ENCODE results near the gene TNS3. TPM values are rescaled to one million over a fixed set of nuclear protein-coding genes. Genes with fewer than 3 reads are reported as not detected.

TNS3 gene
- total RNA-seq, 1 donor from 2014 or later, result 30.3 TPM

- ChIA-PET POLR2A (no interaction called here), CTCF (interaction anchor here (0.9 to 5.0 kb wide), 12 partner anchors 12 to 843 kb away, joined by 3 to 77 read pairs (median 8); no protein-coding TSS in a partner anchor)
- no peak for DNase-seq
- Mint-ChIP-seq H3K4me1 (no peaks in the 10 kb centered on the region), H3K36me3 (ENCODE audit: low read depth) (no peaks in the 10 kb centered on the region), H3K9me3 (no peaks in the 10 kb centered on the region), H3K27ac (no peak overlapping the region), H3K4me3 (no peak overlapping the region), H3K27me3 (no peaks in the 10 kb centered on the region)
- TF ChIP-seq CTCF (IDR thresholded peaks at IDR 0.05), result no peak
- intact Hi-C loops (cut with micrococcal nuclease), result loop anchor here (2.0 kb wide), 1 partner anchor 177 kb away; no protein-coding TSS in a partner anchor
- ATAC-seq (ENCODE audit: low read depth), result no peak
These were observed 314.6 kb downstream of the TNS3 start for GRCh38 chr7:47267346-47267745.

DNA sequence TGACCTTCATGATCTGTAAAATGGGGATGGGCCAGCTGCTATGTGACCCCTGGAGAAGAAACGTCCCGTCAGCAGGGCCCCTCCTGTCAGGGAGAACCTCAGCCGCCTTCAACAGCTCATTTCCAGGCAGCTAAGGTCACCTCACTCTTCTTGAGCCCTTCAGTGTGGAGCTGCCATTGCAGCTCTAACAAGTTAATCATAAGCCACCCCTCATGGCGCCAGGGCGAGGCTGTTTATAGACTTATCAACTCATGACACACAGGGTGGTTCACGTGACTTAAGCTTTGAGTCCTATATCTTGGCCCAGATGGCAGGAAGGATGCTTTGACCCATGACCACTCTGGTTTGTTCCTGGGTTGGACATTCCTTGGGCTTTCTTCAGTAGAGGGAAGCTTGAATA, 315.1 kb downstream of the TNS3 start:
- Mint-ChIP-seq H3K27me3 (no peaks in the 10 kb centered on the region), H3K27ac (no peak overlapping the region), H3K36me3 (ENCODE audit: low read depth) (no peaks in the 10 kb centered on the region), H3K9me3 (no peaks in the 10 kb centered on the region), H3K4me1 (no peaks in the 10 kb centered on the region), H3K4me3 (no peak overlapping the region)
- no peak for DNase-seq
- TF ChIP-seq CTCF (IDR thresholded peaks at IDR 0.05), result no peak
- ChIA-PET CTCF (interaction anchor here (0.6 to 5.0 kb wide), 26 partner anchors 8 to 844 kb away, joined by 3 to 77 read pairs (median 6); no protein-coding TSS in a partner anchor), POLR2A (interaction anchor here (0.9 kb wide), 1 partner anchor 553 kb away, joined by 4 read pairs; no protein-coding TSS in a partner anchor)
- ATAC-seq (ENCODE audit: low read depth), result no peak
- intact Hi-C loops (cut with micrococcal nuclease), result loop anchor here (1.0 to 2.0 kb wide), 5 partner anchors 178 to 844 kb away; no protein-coding TSS in a partner anchor

DNA sequence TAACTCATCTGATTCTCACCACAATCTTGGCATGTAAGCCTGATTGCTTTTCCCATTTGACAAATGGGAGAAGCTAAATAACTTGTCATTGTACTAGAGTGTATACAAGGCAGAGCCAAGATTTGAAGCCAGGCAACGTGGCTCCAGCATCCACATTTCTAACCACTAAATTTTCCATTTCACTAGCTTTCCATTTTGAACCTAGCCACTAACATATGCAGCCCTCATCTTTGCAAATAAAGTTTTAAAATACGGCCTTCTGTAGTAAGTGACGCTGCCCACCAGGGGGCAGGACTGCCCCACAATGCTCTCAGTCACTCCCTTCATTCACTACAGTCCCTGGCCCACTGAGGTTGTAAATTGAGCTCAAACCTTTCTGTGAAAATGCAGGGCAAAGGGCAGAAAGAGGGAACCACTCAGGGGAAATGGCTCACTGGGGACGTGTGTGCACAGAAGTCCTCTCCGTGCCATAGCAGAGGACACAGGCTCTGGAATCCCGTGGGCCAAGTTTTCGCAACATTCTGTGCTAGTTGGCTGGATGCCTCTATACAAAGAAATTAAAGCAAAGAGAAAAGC, 315.7 kb downstream of the TNS3 start:
- intact Hi-C loops (cut with micrococcal nuclease), result loop anchor here (1.0 to 2.0 kb wide), 5 partner anchors 179 to 844 kb away; no protein-coding TSS in a partner anchor
- DNase-seq, result peak; percentile 50
- H3K4me3 Mint-ChIP-seq, result no peak overlapping the region

GRCh38 chr7:47265621-47266020, 316.3 kb downstream of the TNS3 start:
- intact Hi-C loops (cut with micrococcal nuclease), result loop anchor here (1.0 to 2.0 kb wide), 5 partner anchors 179 to 845 kb away; no protein-coding TSS in a partner anchor
- Mint-ChIP-seq H3K4me1 (no peaks in the 10 kb centered on the region), H3K36me3 (ENCODE audit: low read depth) (no peaks in the 10 kb centered on the region), H3K9me3 (no peaks in the 10 kb centered on the region), H3K27ac (no peak overlapping the region), H3K27me3 (no peaks in the 10 kb centered on the region), H3K4me3 (no peak overlapping the region)
- CTCF ChIA-PET, result interaction anchor here (0.6 to 5.0 kb wide), 26 partner anchors 9 to 845 kb away, joined by 3 to 77 read pairs (median 6); no protein-coding TSS in a partner anchor
- ATAC-seq (ENCODE audit: low read depth), result no peak
- no peak for DNase-seq
- no peak for TF ChIP-seq CTCF (IDR thresholded peaks at IDR 0.05)
- POLR2A ChIA-PET, result no interaction called here

More for the DNA sequence above, 315.7 kb downstream of the TNS3 start:
- POLR2A ChIA-PET, result interaction anchor here (0.9 kb wide), 1 partner anchor 553 kb away, joined by 4 read pairs; no protein-coding TSS in a partner anchor
- no peaks in the 10 kb centered on the region for H3K4me1 Mint-ChIP-seq
- H3K27me3 Mint-ChIP-seq, result no peaks in the 10 kb centered on the region
- peak; percentile 60 for TF ChIP-seq CTCF (IDR thresholded peaks at IDR 0.05)
- CTCF ChIA-PET, result interaction anchor here (0.6 to 5.0 kb wide), 30 partner anchors 8 to 844 kb away, joined by 3 to 77 read pairs (median 4); no protein-coding TSS in a partner anchor
- H3K36me3 Mint-ChIP-seq (ENCODE audit: low read depth), result no peaks in the 10 kb centered on the region
- ATAC-seq (ENCODE audit: low read depth), result peak; percentile 92
- H3K27ac Mint-ChIP-seq, result no peak overlapping the region
- H3K9me3 Mint-ChIP-seq, result no peaks in the 10 kb centered on the region

- CTCF ChIA-PET, result interaction anchor here (1.1 to 5.0 kb wide), 3 partner anchors 9 to 553 kb away, joined by 3 to 77 read pairs (median 4); no protein-coding TSS in a partner anchor
- Mint-ChIP-seq H3K4me3 (no peak overlapping the region), H3K27me3 (no peaks in the 10 kb centered on the region), H3K4me1 (no peaks in the 10 kb centered on the region), H3K9me3 (no peaks in the 10 kb centered on the region), H3K27ac (no peak overlapping the region), H3K36me3 (ENCODE audit: low read depth) (no peaks in the 10 kb centered on the region)
- no peak for TF ChIP-seq CTCF (IDR thresholded peaks at IDR 0.05)
- POLR2A ChIA-PET, result no interaction called here
- intact Hi-C loops (cut with micrococcal nuclease), result no loop called here
- no peak for DNase-seq
- ATAC-seq (ENCODE audit: low read depth), result no peak
These were observed 317.8 kb downstream of the TNS3 start for GRCh38 chr7:47264021-47264651.

All from activated B cell treated with CpG ODN at 0.5 μM for 24 hours (primary cell).